ENCODE data around the gene ZFP62. TPM values are rescaled to one million over a fixed set of nuclear protein-coding genes. Genes with fewer than 3 reads are reported as not detected.
A peak's percentile ranks its signal among the peaks of the same experiment; 100 is the strongest.

Gene ZFP62
- total RNA-seq, 2 experiments from 2014 or later, result 58.4 to 79.1 TPM

DNA sequence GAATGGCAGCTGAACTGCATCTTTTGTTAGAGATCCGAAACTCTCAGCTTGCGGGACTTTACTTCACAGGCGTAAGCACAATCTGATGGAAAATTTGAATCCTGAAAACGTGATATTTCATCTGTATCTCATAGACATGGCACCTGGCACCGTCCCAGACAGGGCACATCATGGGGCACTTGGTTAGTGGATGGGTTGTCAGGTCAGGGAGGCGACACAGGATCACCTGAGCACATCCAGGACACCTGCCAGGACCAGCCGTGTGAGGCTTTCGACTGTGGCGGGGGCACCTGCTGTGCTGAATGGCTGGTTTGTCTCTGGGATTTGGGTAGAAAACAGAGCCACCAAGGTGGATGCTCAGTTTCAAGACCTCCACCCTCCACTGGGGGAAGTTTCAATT lies 11.3 kb upstream of the ZFP62 start:
- Histone ChIP-seq H3K27ac (ENCODE audit: low read depth, low read length, poor library complexity, severe bottlenecking) (no peak overlapping the region), H3K36me3 (ENCODE audit: insufficient read depth, low read length) (no peaks in the 10 kb centered on the region), H3K9me3 (ENCODE audit: low read length) (no peaks in the 10 kb centered on the region), H4K20me1 (ENCODE audit: insufficient read depth, low read length) (no peaks in the 10 kb centered on the region), H3K9me2 (ENCODE audit: insufficient read depth, low read length) (no peaks in the 10 kb centered on the region), H3K4me1 (ENCODE audit: insufficient read depth, low read length, poor library complexity, severe bottlenecking) (peaks cover 19% of the 10 kb centered on the region), H3K4me3 (ENCODE audit: low read depth, low read length, poor library complexity, severe bottlenecking) (no peak overlapping the region), H3K79me2 (ENCODE audit: insufficient read depth, low read depth, low read length) (no peaks in the 10 kb centered on the region), H3K4me2 (ENCODE audit: low read length) (no peak overlapping the region), H2AFZ (ENCODE audit: low read length) (peak overlapping the region; percentile 91; the same call in 1 of the 2 replicates)
- intact Hi-C loops (cut with micrococcal nuclease; ENCODE audit: unreplicated experiment), result no loop called here
- no peak for DNase-seq (ENCODE audit: low spot score)
- TF ChIP-seq, protein P1, sequence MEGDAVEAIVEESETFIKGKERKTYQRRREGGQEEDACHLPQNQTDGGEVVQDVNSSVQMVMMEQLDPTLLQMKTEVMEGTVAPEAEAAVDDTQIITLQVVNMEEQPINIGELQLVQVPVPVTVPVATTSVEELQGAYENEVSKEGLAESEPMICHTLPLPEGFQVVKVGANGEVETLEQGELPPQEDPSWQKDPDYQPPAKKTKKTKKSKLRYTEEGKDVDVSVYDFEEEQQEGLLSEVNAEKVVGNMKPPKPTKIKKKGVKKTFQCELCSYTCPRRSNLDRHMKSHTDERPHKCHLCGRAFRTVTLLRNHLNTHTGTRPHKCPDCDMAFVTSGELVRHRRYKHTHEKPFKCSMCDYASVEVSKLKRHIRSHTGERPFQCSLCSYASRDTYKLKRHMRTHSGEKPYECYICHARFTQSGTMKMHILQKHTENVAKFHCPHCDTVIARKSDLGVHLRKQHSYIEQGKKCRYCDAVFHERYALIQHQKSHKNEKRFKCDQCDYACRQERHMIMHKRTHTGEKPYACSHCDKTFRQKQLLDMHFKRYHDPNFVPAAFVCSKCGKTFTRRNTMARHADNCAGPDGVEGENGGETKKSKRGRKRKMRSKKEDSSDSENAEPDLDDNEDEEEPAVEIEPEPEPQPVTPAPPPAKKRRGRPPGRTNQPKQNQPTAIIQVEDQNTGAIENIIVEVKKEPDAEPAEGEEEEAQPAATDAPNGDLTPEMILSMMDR (conservative IDR thresholded peaks at IDR 0.05; ENCODE audit: low read length), result no peak
- TF ChIP-seq EZH2phosphoT487 (IDR thresholded peaks at IDR 0.05; ENCODE audit: borderline replicate concordance, low read depth, low read length), result no peak
- ChIA-PET CTCF (ENCODE audit: unreplicated experiment) (no interaction called here), POLR2A (no interaction called here)
- no TSS peak for BruUV-seq (replicated peaks)

DNA sequence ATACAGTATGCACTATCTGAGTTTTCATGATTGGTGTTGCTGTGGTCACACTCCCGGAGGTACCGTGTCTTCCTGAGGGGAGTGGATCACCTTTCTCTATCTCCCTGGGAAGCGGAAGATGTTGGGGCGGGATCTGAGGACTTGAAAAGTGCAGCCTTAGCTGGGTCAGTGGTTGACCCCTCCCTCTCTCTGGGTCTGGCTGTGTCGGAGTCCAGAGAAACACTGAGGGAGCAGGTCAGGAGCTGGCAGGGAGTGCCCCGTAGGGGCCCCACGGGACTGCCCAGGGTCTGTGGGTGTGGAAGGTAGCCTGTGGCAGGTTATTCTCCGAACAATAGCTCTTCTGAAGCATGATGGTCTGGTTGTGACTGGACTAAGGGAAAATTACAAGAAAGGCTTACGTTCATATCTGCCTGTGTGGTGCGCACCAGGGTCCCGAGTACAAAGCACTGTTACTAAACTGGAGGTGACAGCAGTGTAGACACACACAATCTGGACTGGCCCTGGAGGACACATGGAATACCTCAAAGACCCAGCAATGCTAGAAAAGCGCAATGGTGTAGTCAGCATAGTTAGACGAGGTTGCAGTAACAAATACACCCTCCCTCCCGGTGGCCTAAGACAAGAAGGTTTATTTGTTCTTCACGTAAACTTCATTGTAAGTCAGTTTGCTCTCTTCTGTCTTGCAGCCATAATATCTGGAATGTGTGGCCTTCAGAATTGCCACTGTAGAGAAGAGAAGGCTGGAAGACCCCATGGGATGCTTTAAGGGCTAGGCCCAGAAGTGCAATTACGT lies 9.4 kb upstream of the ZFP62 start:
- DNase-seq (ENCODE audit: low spot score), result no peak
- intact Hi-C loops (cut with micrococcal nuclease; ENCODE audit: unreplicated experiment), result no loop called here
- no TSS peak for BruUV-seq (replicated peaks)
- Histone ChIP-seq H4K20me1 (ENCODE audit: insufficient read depth, low read length) (no peaks in the 10 kb centered on the region), H3K4me3 (ENCODE audit: low read depth, low read length, poor library complexity, severe bottlenecking) (no peak overlapping the region), H3K4me2 (ENCODE audit: low read length) (no peak overlapping the region), H3K79me2 (ENCODE audit: insufficient read depth, low read depth, low read length) (no peaks in the 10 kb centered on the region), H3K36me3 (ENCODE audit: insufficient read depth, low read length) (no peaks in the 10 kb centered on the region), H2AFZ (ENCODE audit: low read length) (no peak overlapping the region), H3K4me1 (ENCODE audit: insufficient read depth, low read length, poor library complexity, severe bottlenecking) (peaks cover 19% of the 10 kb centered on the region), H3K27ac (ENCODE audit: low read depth, low read length, poor library complexity, severe bottlenecking) (no peak overlapping the region), H3K9me3 (ENCODE audit: low read length) (no peaks in the 10 kb centered on the region), H3K9me2 (ENCODE audit: insufficient read depth, low read length) (no peaks in the 10 kb centered on the region)
- ChIA-PET CTCF (ENCODE audit: unreplicated experiment) (no interaction called here), POLR2A (no interaction called here)
- TF ChIP-seq EZH2phosphoT487 (IDR thresholded peaks at IDR 0.05; ENCODE audit: borderline replicate concordance, low read depth, low read length), result no peak
- TF ChIP-seq, protein P1 (conservative IDR thresholded peaks at IDR 0.05; ENCODE audit: low read length), result no peak

DNA sequence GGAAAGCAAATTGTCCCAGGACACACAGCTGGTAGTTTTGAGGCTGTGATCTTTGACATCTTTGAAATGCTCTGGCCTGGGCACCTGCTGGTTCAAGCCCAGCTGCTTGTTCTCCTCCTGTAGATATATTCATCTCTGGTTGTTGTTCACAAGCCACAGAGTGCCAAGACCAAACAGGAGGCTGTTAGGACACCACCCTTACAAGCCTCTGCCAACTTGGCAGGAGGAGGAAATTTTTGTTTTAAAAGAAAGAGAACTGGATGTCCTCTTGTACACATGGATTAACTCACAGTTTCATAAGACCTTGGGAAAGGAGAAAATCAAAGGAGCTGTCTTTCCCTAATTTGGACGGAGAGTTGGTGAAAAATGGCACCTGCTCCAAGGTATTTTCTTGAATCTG lies 8.5 kb upstream of the ZFP62 start:
- Histone ChIP-seq H3K4me3 (ENCODE audit: low read depth, low read length, poor library complexity, severe bottlenecking) (no peak overlapping the region), H3K79me2 (ENCODE audit: insufficient read depth, low read depth, low read length) (no peaks in the 10 kb centered on the region)

More for the DNA sequence above, 8.5 kb upstream of the ZFP62 start:
- no peak for DNase-seq (ENCODE audit: low spot score)
- no peak overlapping the region for H3K27ac ChIP-seq (ENCODE audit: low read depth, low read length, poor library complexity, severe bottlenecking)
- intact Hi-C loops (cut with micrococcal nuclease; ENCODE audit: unreplicated experiment), result loop anchor here (1.0 to 2.0 kb wide), 2 partner anchors 85 to 281 kb away; no protein-coding TSS in a partner anchor
- H3K4me1 ChIP-seq (ENCODE audit: insufficient read depth, low read length, poor library complexity, severe bottlenecking), result peaks cover 19% of the 10 kb centered on the region
- no peaks in the 10 kb centered on the region for H3K9me2 ChIP-seq (ENCODE audit: insufficient read depth, low read length)
- H3K36me3 ChIP-seq (ENCODE audit: insufficient read depth, low read length), result no peaks in the 10 kb centered on the region
- no peak for TF ChIP-seq EZH2phosphoT487 (IDR thresholded peaks at IDR 0.05; ENCODE audit: borderline replicate concordance, low read depth, low read length)
- TF ChIP-seq, protein P1 (conservative IDR thresholded peaks at IDR 0.05; ENCODE audit: low read length), result no peak
- POLR2A ChIA-PET, result interaction anchor here (0.5 to 1.5 kb wide), 3 partner anchors 84 to 303 kb away, joined by 3 read pairs; no protein-coding TSS in a partner anchor
- CTCF ChIA-PET (ENCODE audit: unreplicated experiment), result interaction anchor here (1.0 kb wide), 1 partner anchor 75 kb away, joined by 4 read pairs; no protein-coding TSS in a partner anchor
- no peak overlapping the region for H3K4me2 ChIP-seq (ENCODE audit: low read length)
- BruUV-seq (replicated peaks), result no TSS peak
- no peak overlapping the region for H2AFZ ChIP-seq (ENCODE audit: low read length)
- H4K20me1 ChIP-seq (ENCODE audit: insufficient read depth, low read length), result no peaks in the 10 kb centered on the region
- H3K9me3 ChIP-seq (ENCODE audit: low read length), result no peaks in the 10 kb centered on the region
